MG63 (cell line): ENCODE measurements around the gene SLC47A2. TPM values are rescaled to one million over a fixed set of nuclear protein-coding genes. Genes with fewer than 3 reads are reported as not detected.
A peak's percentile ranks its signal among the peaks of the same experiment; 100 is the strongest.
"Not testable (repeated sequence)": the region's sequence is repeated elsewhere in the genome, so short reads cannot be mapped to it uniquely, and the experiment has no call there.

ENCODE experiments used
- DNase-seq: peaks from one replicate; pipeline ENCODE4 v3.0.0-alpha.2; 2020
- H3K27me3 ChIP-seq: fragments of 250-450 bp; sonication (Bioruptor Pico); 2 replicates; pipeline ENCODE4 v1.5.1; 2020; ENCODE audit warnings: mild to moderate bottlenecking, moderate library complexity
- H3K36me3 ChIP-seq: fragments of 250-450 bp; sonication (Bioruptor Pico); 2 replicates; pipeline ENCODE4 v1.5.1; 2020; ENCODE audit warnings: mild to moderate bottlenecking, moderate library complexity
- H3K4me3 ChIP-seq: fragments of 250-450 bp; sonication (Bioruptor Pico); 2 replicates; pipeline ENCODE4 v1.5.1; 2020; ENCODE audit warnings: mild to moderate bottlenecking, moderate library complexity
- H3K9me3 ChIP-seq: fragments of 250-450 bp; sonication (Bioruptor Pico); 2 replicates; pipeline ENCODE4 v1.5.1; 2020; ENCODE audit warnings: mild to moderate bottlenecking, moderate library complexity
- total RNA-seq: library from RNA; depleted of rRNA; stranded (reverse); fragments of >200 nt; shearing (Covaris generic); gene quantifications from 2 replicates; pipeline ENCODE4 v1.2.3, GENCODE V29; 2014; ENCODE audit warnings: low replicate concordance

The SLC47A2 gene
- total RNA-seq, 1 experiment from 2014 or later, result 24.8 TPM

- Histone ChIP-seq H3K9me3 (no peaks in the 10 kb centered on the region), H3K27me3 (no peaks in the 10 kb centered on the region), H3K36me3 (no peaks in the 10 kb centered on the region), H3K4me3 (no peak overlapping the region)
- no peak for DNase-seq
Measured at GRCh38 chr17:19705771-19706770, 10.3 kb downstream of the SLC47A2 start.

GRCh38 chr17:19705201-19705600, 11.2 kb downstream of the SLC47A2 start:
- no peak for DNase-seq
- no peaks in the 10 kb centered on the region for H3K36me3 ChIP-seq
- no peaks in the 10 kb centered on the region for H3K27me3 ChIP-seq
- no peaks in the 10 kb centered on the region for H3K9me3 ChIP-seq
- no peak overlapping the region for H3K4me3 ChIP-seq

GRCh38 chr17:19703828-19704613, 12.4 kb downstream of the SLC47A2 start:
- H3K27me3 ChIP-seq, result no peaks in the 10 kb centered on the region
- no peaks in the 10 kb centered on the region for H3K9me3 ChIP-seq
- H3K4me3 ChIP-seq, result no peak overlapping the region
- DNase-seq, result no peak
- H3K36me3 ChIP-seq, result no peaks in the 10 kb centered on the region

GRCh38 chr17:19703106-19703827, 13.1 kb downstream of the SLC47A2 start:
- Histone ChIP-seq H3K27me3 (no peaks in the 10 kb centered on the region), H3K36me3 (no peaks in the 10 kb centered on the region), H3K4me3 (no peak overlapping the region), H3K9me3 (no peaks in the 10 kb centered on the region)
- no peak for DNase-seq

- Histone ChIP-seq H3K4me3 (no peak overlapping the region), H3K36me3 (no peaks in the 10 kb centered on the region), H3K9me3 (no peaks in the 10 kb centered on the region), H3K27me3 (no peaks in the 10 kb centered on the region)
- no peak for DNase-seq
Measured at GRCh38 chr17:19702217-19702641, 14.2 kb downstream of the SLC47A2 start.

- Histone ChIP-seq H3K4me3 (no peak overlapping the region), H3K27me3 (no peaks in the 10 kb centered on the region), H3K36me3 (peaks cover 14% of the 10 kb centered on the region), H3K9me3 (no peaks in the 10 kb centered on the region)
- DNase-seq, result no peak
Measured at GRCh38 chr17:19686400-19687090, 29.8 kb downstream of the SLC47A2 start.

DNA sequence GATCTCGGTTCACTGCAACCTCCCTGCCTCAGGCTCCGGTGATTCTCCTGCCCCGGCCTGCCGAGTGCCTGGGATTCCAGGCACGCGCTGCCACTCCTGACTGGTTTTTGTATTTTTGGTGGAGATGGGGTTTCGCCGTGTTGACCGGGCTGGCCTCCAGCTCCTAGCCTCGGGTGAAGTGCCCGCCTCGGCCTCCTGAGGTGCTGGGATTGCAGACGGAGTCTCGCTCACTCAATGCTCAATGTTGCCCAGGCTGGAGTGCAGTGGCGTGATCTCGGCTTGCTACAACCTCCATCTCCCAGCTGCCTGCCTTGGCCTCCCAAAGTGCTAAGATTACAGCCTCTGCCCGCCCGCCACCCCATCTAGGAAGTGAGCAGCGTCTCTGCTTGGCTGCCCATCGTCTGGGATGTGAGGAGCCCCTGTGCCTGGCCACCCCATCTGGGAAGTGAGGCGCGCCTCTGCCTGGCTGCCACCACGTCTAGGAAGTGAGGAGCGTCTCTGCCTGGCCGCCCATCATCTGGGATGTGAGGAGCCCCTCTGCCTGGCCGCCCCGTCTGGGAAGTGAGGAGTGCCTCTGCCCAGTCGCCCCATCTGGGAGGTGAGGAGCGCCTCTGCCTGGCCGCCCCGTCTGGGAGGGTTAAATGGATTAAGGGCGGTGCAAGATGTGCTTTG, 31.3 kb downstream of the SLC47A2 start:
- H3K4me3 ChIP-seq, H3K9me3 ChIP-seq, H3K27me3 ChIP-seq, DNase-seq: not testable (repeated sequence)
- H3K36me3 ChIP-seq, result peaks cover 15% of the 10 kb centered on the region

- Histone ChIP-seq H3K36me3 (peaks cover 20% of the 10 kb centered on the region), H3K27me3 (no peaks in the 10 kb centered on the region), H3K9me3 (no peaks in the 10 kb centered on the region), H3K4me3 (no peak overlapping the region)
- no peak for DNase-seq
Measured at GRCh38 chr17:19683117-19683516, 33.3 kb downstream of the SLC47A2 start.

- DNase-seq, result no peak
- Histone ChIP-seq H3K9me3 (no peaks in the 10 kb centered on the region), H3K36me3 (peaks cover 28% of the 10 kb centered on the region), H3K27me3 (no peaks in the 10 kb centered on the region), H3K4me3 (no peak overlapping the region)
Measured at GRCh38 chr17:19678581-19679453, 37.6 kb downstream of the SLC47A2 start.

DNA sequence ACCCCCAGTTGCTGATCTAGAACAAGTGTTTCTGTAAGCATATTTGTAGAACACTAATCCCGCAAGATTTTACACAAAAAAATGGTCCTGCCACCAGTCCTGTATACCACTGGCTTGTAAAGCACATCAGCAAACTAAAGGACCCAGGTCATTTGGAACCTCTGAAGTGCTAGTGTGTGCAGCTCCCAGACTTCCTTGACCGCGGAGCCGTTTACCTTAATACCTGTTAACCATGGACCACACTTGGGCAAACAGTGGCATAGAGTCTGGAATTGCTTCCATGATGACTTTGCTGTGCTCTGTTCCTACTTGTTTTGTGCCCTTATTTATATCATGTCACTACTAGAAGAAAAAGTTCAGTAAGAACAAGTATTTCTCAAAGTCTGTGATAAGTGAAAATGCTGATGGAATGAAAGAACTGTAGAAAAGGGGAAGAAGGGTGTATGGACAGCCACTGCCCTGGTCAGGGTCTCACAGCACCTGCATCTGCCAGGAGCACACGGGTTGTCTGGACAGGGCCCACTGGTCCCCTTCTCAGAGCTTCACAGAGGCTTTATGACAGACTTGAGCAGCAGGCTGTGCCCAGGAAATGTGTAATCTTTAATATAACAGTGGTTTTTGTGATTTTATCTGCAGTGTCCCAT, 38.5 kb downstream of the SLC47A2 start:
- H3K36me3 ChIP-seq, result peaks cover 28% of the 10 kb centered on the region
- H3K27me3 ChIP-seq, result no peaks in the 10 kb centered on the region
- DNase-seq, result no peak

DNA sequence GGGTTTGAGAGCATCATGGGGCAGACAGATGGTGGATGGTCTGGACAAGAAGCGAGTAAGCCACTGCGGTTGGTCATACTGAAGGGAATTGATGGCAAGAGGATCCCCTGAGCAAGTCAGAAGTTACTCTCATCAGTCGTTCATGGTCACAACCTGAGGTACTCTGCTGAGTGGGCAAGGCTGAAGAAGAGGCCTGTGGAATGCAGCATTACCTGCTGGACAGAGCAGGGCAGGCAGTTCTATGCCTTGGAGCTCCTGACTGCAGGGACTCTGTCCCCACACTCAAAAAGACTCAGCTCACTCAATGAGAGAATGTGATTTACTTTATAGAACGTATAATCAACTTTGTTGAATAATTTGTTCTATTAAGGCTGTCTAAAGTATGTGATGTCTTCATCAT, 39.5 kb downstream of the SLC47A2 start:
- Histone ChIP-seq H3K27me3 (no peaks in the 10 kb centered on the region), H3K4me3 (no peak overlapping the region), H3K36me3 (peaks cover 31% of the 10 kb centered on the region), H3K9me3 (no peaks in the 10 kb centered on the region)
- no peak for DNase-seq

More for the DNA sequence above, 38.5 kb downstream of the SLC47A2 start:
- H3K9me3 ChIP-seq, result no peaks in the 10 kb centered on the region
- no peak overlapping the region for H3K4me3 ChIP-seq

- Histone ChIP-seq H3K36me3 (peaks cover 35% of the 10 kb centered on the region), H3K27me3 (no peaks in the 10 kb centered on the region), H3K9me3 (no peaks in the 10 kb centered on the region), H3K4me3 (no peak overlapping the region)
- DNase-seq, result peak; percentile 26
Measured at GRCh38 chr17:19673623-19674022, 42.8 kb downstream of the SLC47A2 start.

- Histone ChIP-seq H3K4me3 (no peak overlapping the region), H3K36me3 (peaks cover 29% of the 10 kb centered on the region), H3K27me3 (no peaks in the 10 kb centered on the region), H3K9me3 (no peaks in the 10 kb centered on the region)
- DNase-seq, result no peak
Measured at GRCh38 chr17:19672009-19672750, 44.2 kb downstream of the SLC47A2 start.

DNA sequence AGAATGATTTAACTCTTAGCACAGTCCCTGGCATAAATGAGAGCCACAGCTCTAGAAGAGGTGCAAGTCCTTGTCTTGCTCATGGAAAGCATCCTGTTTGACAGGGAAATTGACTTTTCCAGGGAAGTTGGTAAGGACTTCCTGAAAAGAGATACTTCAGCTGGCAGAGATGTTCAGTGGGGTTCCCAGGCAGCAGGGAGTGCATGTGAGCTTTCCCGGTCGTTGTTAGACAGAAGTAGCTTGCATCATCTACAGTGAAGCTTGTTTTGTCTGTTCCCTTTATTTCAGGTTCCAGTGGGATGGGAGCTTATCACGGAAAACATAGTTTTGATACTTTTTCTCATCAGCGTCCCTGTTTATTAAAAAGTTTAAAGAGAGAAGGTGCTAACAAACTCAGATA, 45.0 kb downstream of the SLC47A2 start:
- no peaks in the 10 kb centered on the region for H3K9me3 ChIP-seq
- DNase-seq, result no peak
- H3K27me3 ChIP-seq, result no peaks in the 10 kb centered on the region
- H3K36me3 ChIP-seq, result peaks cover 21% of the 10 kb centered on the region
- H3K4me3 ChIP-seq, result no peak overlapping the region
